Adrenal gland (tissue), 12 donors: ENCODE results near the gene ATP9B. TPM values are rescaled to one million over a fixed set of nuclear protein-coding genes. Genes with fewer than 3 reads are reported as not detected.

Source experiments
- DNase-seq, 7 donors: peaks; one replicate each; pipeline ENCODE4 v3.0.0-alpha.2; 2019 to 2020
- H3K27ac ChIP-seq, 5 donors: fragments of 200-600 bp; sonication (generic) in 4 of 5; 1 replicate in 3 of 5; 2 replicates in 2 of 5; pipeline versions ENCODE4 v1.5.1 to v1.8.0; 2016 to 2020; ENCODE audit warnings: mild to moderate bottlenecking in 1 of 5
- H3K27me3 ChIP-seq: fragments of 200-600 bp; 2 replicates; pipeline ENCODE4 v1.8.0; 2021
- H3K36me3 ChIP-seq, 2 donors: fragments of 200-600 bp; replicated peaks in 1 of 2; 1 replicate in 1 of 2; 2 replicates in 1 of 2; pipeline versions ENCODE4 v1.5.1 to v1.8.0; 2018 to 2022
- H3K4me1 ChIP-seq, 2 donors: fragments of 200-600 bp; replicated peaks in 1 of 2; 1 replicate in 1 of 2; 2 replicates in 1 of 2; pipeline versions ENCODE4 v1.5.1 to v1.8.0; 2018 to 2021
- H3K4me3 ChIP-seq, 4 donors: fragments of 200-600 bp; sonication (generic) in 3 of 4; one replicate each; pipeline ENCODE4 v1.5.1; 2016 to 2018
- H3K9me3 ChIP-seq, 3 donors: fragments of 200-600 bp; sonication (generic) in 1 of 3; replicated peaks in 1 of 3; 1 replicate in 2 of 3; 2 replicates in 1 of 3; pipeline versions ENCODE4 v1.5.1 to v1.8.0; 2016 to 2021
- POLR2A ChIP-seq, 2 donors: fragments of 450-650 bp; IDR thresholded peaks; one replicate each; pipeline ENCODE4 v1.6.1; 2017; ENCODE audit warnings: antibody characterized with exemption in 2 of 2, mild to moderate bottlenecking in 2 of 2, moderate library complexity in 1 of 2
- WGBS, 4 donors: extraction: QIAGEN DNeasy Blood & Tissue Kit in 2 of 4; methylation state at CpG; one replicate each; pipeline versions ENCODE4 v1.1.5 to v1.1.7; 2013 to 2017; 5-methylcytosine and 5-hydroxymethylcytosine counted together
- intact Hi-C, 2 donors: fragments of 100-400 bp; cut with DNase I; formaldehyde crosslinking; loops; one replicate each; pipeline versions ENCODE4 v1.14.1 to v1.15.0; 2022 to 2023
- polyA plus RNA-seq, 3 donors: library from polyadenylated mRNA; stranded (reverse); fragments of 200-250 nt in 2 of 3; fragments of 350-450 nt in 1 of 3; fragmentation: Illumina TruSeq in 1 of 3; extraction: RNeasy Lipid Tissue Mini Kit (QIAGEN cat#74804) in 1 of 3; gene quantifications; one replicate each; pipeline ENCODE4 v1.2.3, GENCODE V29; 2013 to 2014
- total RNA-seq, 9 donors: library from RNA; depleted of rRNA in 4 of 9; stranded (reverse); fragments of >200 nt in 4 of 9; fragments of 120-200 nt in 1 of 9; fragmentation: NEBNext Ultra II Directional in 1 of 9; extraction: Animal tissue kit (Norgen Biotek cat#: 25700) in 1 of 9; gene quantifications; one replicate each; pipeline versions ENCODE4 v1.1.0 to v1.2.4, GENCODE V29; 2013 to 2023
- TF ChIP-seq, protein P1 (sequence below), 6 experiments: fragments of 450-650 bp in 4 of 6; fragments of 200-600 bp in 2 of 6; sonication (generic) in 1 of 6; IDR thresholded peaks; 1 replicate in 5 of 6; 2 replicates in 1 of 6; pipeline versions ENCODE4 v1.5.1 to v1.8.0; 2016 to 2021; ENCODE audit warnings: antibody characterized with exemption in 6 of 6, mild to moderate bottlenecking in 2 of 6, moderate library complexity in 1 of 6
- donor health status: healthy with polysubstance abuse.
- donor health status: Bipolar disorder and iron deficiency.
- donor health status: DM: yes; HTN: yes; CAD: no.
- donor health status: DM: no; HTN: no; CAD: no.
- donor health status: DM: no; HTN: no; CAD: no.
- donor health status: DM: yes; HTN: yes; CAD: no.

Gene ATP9B
- total and polyA plus RNA-seq, 12 donors: 16.3 to 36.0 (median 27.7) TPM

DNA sequence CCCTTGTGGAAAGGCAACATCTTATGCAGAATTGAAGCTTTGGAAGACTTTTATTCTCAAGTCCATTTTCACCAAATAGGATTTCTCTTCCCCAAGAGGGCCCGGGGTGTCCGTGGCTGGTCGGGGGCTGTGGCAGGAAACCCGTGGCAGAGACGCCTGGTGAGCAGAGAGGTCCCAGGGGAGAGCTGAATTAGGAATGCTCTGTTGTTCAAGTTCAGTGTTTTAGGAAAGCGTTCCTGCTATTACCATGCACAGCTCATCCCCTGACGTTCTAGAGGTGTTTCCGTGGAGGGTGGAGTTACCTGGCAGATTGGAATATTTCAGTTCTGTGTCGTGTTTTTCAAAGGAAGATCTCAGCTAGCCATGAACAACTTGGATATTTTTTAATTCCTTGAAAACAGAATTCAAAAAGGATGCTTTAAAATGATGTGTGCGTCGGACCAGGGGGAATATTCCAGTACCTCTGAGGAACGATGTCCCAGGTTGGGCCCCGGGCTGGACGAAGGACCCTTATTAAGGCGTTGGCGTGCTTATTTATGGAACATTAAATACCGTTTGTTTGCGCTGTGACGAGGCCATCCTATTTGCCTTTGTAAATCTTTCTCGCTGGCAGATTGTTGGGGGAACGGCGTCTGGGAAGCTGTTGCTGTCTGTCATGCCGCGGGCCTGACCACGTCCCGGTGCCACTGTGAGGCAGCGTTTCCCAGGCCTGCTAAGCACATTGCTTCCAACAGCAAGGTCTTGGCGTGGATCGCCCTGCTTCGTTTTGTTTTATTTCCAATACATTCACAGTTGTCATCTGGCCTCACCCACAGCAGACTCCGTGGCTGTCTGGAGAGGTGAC lies 334.8 kb downstream of the ATP9B start:
- no peaks in the 10 kb centered on the region for H3K36me3 ChIP-seq
- no peaks in the 10 kb centered on the region for H3K27me3 ChIP-seq
- DNase-seq: no peak
- WGBS, 4 donors: 66 to 80% (median 71%) methylated on average over 28 to 31 of the region's 31 CpGs
- peaks cover 6 to 33% of the 10 kb centered on the region in 2 donors for H3K4me1 ChIP-seq
- intact Hi-C loops: no loop called here
- TF ChIP-seq, protein P1, sequence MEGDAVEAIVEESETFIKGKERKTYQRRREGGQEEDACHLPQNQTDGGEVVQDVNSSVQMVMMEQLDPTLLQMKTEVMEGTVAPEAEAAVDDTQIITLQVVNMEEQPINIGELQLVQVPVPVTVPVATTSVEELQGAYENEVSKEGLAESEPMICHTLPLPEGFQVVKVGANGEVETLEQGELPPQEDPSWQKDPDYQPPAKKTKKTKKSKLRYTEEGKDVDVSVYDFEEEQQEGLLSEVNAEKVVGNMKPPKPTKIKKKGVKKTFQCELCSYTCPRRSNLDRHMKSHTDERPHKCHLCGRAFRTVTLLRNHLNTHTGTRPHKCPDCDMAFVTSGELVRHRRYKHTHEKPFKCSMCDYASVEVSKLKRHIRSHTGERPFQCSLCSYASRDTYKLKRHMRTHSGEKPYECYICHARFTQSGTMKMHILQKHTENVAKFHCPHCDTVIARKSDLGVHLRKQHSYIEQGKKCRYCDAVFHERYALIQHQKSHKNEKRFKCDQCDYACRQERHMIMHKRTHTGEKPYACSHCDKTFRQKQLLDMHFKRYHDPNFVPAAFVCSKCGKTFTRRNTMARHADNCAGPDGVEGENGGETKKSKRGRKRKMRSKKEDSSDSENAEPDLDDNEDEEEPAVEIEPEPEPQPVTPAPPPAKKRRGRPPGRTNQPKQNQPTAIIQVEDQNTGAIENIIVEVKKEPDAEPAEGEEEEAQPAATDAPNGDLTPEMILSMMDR (IDR thresholded peaks at IDR 0.05): no peak
- H3K9me3 ChIP-seq: no peaks in the 10 kb centered on the region
- H3K4me3 ChIP-seq: peak overlapping the region in 1 of 4 donors; percentile 7
- peak overlapping the region in 3 of 5 donors; percentile 32 to 71 (median 63) for H3K27ac ChIP-seq

DNA sequence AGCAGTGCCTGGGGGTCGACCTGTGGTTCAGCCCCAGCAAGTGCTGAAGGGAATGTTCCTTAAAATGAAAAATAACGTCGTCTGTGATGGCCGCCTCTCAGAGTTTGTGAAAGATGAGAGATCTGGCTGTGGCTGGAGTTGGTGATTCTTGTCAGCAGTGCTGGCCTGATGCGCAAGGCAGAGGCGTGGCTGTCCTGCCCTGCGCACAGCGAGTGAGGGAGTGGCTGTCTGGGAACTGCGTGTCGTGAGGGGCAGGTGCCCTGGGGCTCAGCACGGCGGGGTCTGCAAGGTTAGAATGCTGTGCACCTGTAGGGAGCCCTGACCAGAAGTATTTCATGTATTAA lies 335.3 kb downstream of the ATP9B start:
- H3K4me1 ChIP-seq: peaks cover 4 to 27% of the 10 kb centered on the region in 2 donors
- H3K36me3 ChIP-seq: no peaks in the 10 kb centered on the region
- no peaks in the 10 kb centered on the region for H3K27me3 ChIP-seq
- no peak for DNase-seq
- H3K4me3 ChIP-seq: no peak overlapping the region
- WGBS, 4 donors: 78 to 92% (median 88%) methylated on average over 11 to 12 of the region's 12 CpGs
- H3K27ac ChIP-seq: no peak overlapping the region
- no peaks in the 10 kb centered on the region for H3K9me3 ChIP-seq
- TF ChIP-seq, protein P1 (IDR thresholded peaks at IDR 0.05): no peak
- no peak for TF ChIP-seq POLR2A (IDR thresholded peaks at IDR 0.05)
- intact Hi-C loops: no loop called here

DNA sequence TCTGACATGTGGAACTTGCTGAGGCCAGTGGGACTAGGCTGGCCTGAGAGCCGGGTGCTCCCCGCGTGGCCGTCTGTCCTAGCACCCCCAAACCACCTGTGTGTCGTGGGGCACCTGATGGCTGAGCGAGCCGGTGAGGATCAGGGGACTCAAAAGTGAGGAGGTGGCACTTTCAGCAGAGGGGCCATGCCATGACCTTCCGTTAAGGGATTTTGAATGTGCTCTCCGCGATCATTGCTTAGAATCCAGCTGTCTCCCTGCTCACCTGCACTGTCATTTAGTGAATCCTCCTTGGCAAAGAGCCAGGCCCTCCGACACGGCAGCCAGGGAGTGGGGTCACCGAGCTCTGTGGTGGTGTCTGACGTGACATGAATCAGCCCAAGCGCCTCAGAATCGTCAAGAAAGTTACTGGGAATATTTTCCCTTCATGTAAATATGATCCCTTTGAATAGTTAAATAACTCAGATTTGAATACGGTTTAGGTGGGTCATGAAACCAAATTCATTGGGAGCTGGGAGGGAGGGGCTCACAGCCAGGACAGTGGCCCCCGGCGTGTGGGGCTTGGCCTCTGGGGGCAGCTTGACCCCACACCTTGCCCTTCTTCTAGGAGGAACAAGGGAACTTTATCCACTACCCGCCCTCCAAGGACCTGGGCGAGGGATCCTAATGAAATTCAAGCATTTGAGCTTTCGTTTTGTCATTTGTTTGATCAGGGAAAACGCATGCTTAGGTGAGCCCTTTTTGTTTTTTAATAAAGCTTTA lies 336.0 kb downstream of the ATP9B start:
- intact Hi-C loops: no loop called here
- H3K4me1 ChIP-seq: peaks cover 0 to 24% of the 10 kb centered on the region in 2 donors
- H3K27ac ChIP-seq: peak overlapping the region in 2 of 5 donors; percentile 75 to 83
- H3K4me3 ChIP-seq: peak overlapping the region in 1 of 4 donors; percentile 9
- H3K9me3 ChIP-seq: no peaks in the 10 kb centered on the region
- 78 to 86% (median 83%) methylated on average over 23 of the region's 23 CpGs for WGBS, 4 donors
- TF ChIP-seq, protein P1 (IDR thresholded peaks at IDR 0.05): no peak
- TF ChIP-seq POLR2A (IDR thresholded peaks at IDR 0.05): no peak
- no peak for DNase-seq
- no peaks in the 10 kb centered on the region for H3K27me3 ChIP-seq
- H3K36me3 ChIP-seq: no peaks in the 10 kb centered on the region

DNA sequence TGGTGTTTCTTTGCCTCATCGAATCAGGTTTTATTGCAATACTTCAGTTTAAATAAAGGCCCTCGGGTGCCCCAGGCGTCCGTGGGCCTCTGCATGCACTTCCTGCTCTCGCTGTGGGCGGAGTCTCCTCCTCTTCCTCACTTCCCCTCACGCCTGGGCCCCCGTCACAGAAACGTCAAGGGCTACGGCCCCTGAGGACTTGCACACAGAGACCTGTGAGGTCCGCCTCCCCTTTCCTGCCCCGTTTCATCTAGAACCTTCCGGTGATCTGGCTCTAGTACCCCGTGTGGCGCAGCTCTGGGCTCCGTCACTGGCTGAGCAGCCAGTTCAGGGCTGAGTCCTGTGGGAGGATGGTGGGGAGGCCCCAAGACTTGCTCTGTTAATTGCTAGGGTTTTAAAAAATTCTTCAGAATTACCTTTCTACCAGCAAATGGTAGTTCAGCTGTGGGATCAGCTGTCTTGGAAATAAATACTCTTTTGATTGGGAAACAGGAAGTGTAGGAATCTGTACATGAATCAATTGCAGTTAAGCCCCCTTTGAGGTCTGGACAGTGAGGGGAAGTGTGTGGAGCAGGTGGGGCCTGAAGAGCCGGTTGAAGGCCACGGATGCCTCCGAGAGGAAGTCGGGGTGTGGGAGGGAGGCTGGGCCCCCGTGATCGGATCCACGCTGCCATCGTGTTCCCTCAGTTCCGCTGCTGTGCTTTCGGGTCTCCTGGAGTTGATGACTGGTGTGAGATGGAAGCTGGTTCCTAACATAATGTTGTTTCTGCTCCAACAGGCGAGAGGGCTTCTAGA lies 336.8 kb downstream of the ATP9B start:
- intact Hi-C loops: no loop called here
- no peak for TF ChIP-seq POLR2A (IDR thresholded peaks at IDR 0.05)
- Histone ChIP-seq H3K36me3 (peaks cover 0 to 3% of the 10 kb centered on the region in 2 donors), H3K4me3 (peak overlapping the region in 1 of 4 donors; percentile 9), H3K9me3 (no peaks in the 10 kb centered on the region), H3K27me3 (no peaks in the 10 kb centered on the region), H3K27ac (peak overlapping the region in 4 of 5 donors; percentile 18 to 83 (median 60)), H3K4me1 (peaks cover 0 to 24% of the 10 kb centered on the region in 2 donors)
- WGBS, 4 donors: 65 to 72% (median 70%) methylated on average over 26 to 27 of the region's 27 CpGs
- peak; percentile 48 to 75 (median 62) for DNase-seq
